WTC11 (cell line): ENCODE measurements around the gene ZNF276. TPM values are rescaled to one million over a fixed set of nuclear protein-coding genes. Genes with fewer than 3 reads are reported as not detected.
A peak's percentile ranks its signal among the peaks of the same experiment; 100 is the strongest.

Source experiments
- ATAC-seq: fragments of 200-7000 bp; cut with Tn5 transposase; 2 replicates; pipeline ENCODE4 v1.10.0; 2021; ENCODE audit warnings: mild to moderate bottlenecking, moderate library complexity
- CTCF ChIA-PET: fragments of 300-600 bp; sonication (Branson Sonifier 250); formaldehyde crosslinking; loops from one replicate; lab custom pipeline; 2021; ENCODE audit warnings: antibody characterized with exemption; lab: Charles Lee
- POLR2A ChIA-PET: fragments of 350-600 bp; sonication (Branson Sonifier 250); formaldehyde crosslinking; loops from one replicate; lab custom pipeline; 2021; ENCODE audit warnings: antibody characterized with exemption; lab: Charles Lee
- DNase-seq: peaks from one replicate; pipeline ENCODE4 v3.0.0; 2021; ENCODE audit warnings: low spot score
- H3K27ac Mint-ChIP-seq: 2 replicates; pipeline ENCODE4 v1.8.0; 2021; ENCODE audit warnings: mixed read lengths
- H3K27me3 Mint-ChIP-seq: 2 replicates; pipeline ENCODE4 v1.8.0; 2021; ENCODE audit warnings: low read depth, mild to moderate bottlenecking, moderate library complexity, mixed read lengths
- H3K36me3 Mint-ChIP-seq: 2 replicates; pipeline ENCODE4 v1.8.0; 2021; ENCODE audit warnings: mixed read lengths
- H3K4me1 Mint-ChIP-seq: 2 replicates; pipeline ENCODE4 v1.8.0; 2022; ENCODE audit warnings: mixed read lengths
- H3K4me3 Mint-ChIP-seq: 2 replicates; pipeline ENCODE4 v1.8.0; 2021; ENCODE audit warnings: mild to moderate bottlenecking, moderate library complexity, mixed read lengths
- H3K9me3 Mint-ChIP-seq: 2 replicates; pipeline ENCODE4 v1.8.0; 2021; ENCODE audit warnings: mixed read lengths
- AR ChIP-seq: fragments of 250-450 bp; sonication (Bioruptor Pico); IDR thresholded peaks from 2 replicates; pipeline ENCODE4 v1.9.0; 2021; ENCODE audit warnings: mild to moderate bottlenecking
- CREM ChIP-seq: sonication (generic); formaldehyde crosslinking; IDR thresholded peaks from 2 replicates; pipeline ENCODE4 v1.8.1; 2022; ENCODE audit warnings: mild to moderate bottlenecking, missing genetic modification reagents, moderate library complexity
- ELF4 ChIP-seq: sonication (generic); formaldehyde crosslinking; IDR thresholded peaks from 2 replicates; pipeline ENCODE4 v1.8.1; 2022; ENCODE audit warnings: low read depth, mild to moderate bottlenecking, moderate library complexity, missing genetic modification reagents
- ERG ChIP-seq: fragments of 250-450 bp; sonication (Bioruptor Pico); IDR thresholded peaks from 2 replicates; pipeline ENCODE4 v1.8.0; 2021; ENCODE audit warnings: mild to moderate bottlenecking
- FOXK1 ChIP-seq: sonication (generic); formaldehyde crosslinking; IDR thresholded peaks from 2 replicates; pipeline ENCODE4 v1.8.0; 2022; ENCODE audit warnings: mild to moderate bottlenecking, moderate library complexity, missing genetic modification reagents
- FOXP1 ChIP-seq: sonication (generic); formaldehyde crosslinking; IDR thresholded peaks from 2 replicates; pipeline ENCODE4 v1.8.0; 2022; ENCODE audit warnings: missing genetic modification reagents, mild to moderate bottlenecking, moderate library complexity, borderline replicate concordance
- FOXP4 ChIP-seq: sonication (generic); formaldehyde crosslinking; IDR thresholded peaks from 2 replicates; pipeline ENCODE4 v1.8.0; 2022; ENCODE audit warnings: mild to moderate bottlenecking, missing genetic modification reagents
- HMGA2 ChIP-seq: fragments of 250-450 bp; sonication (Bioruptor Pico); IDR thresholded peaks from 2 replicates; pipeline ENCODE4 v1.4.0; 2021; ENCODE audit warnings: mild to moderate bottlenecking, moderate library complexity
- IRF2 ChIP-seq: sonication (generic); formaldehyde crosslinking; IDR thresholded peaks from 2 replicates; pipeline ENCODE4 v1.8.0; 2022; ENCODE audit warnings: low read depth, missing genetic modification reagents, borderline replicate concordance
- OVOL2 ChIP-seq: fragments of 250-450 bp; sonication (Bioruptor Pico); IDR thresholded peaks from 2 replicates; pipeline ENCODE4 v1.9.0; 2021; ENCODE audit warnings: mild to moderate bottlenecking, borderline replicate concordance
- PRDM15 ChIP-seq: sonication (generic); formaldehyde crosslinking; IDR thresholded peaks from 2 replicates; pipeline ENCODE4 v1.8.0; 2022; ENCODE audit warnings: missing genetic modification reagents
- RORB ChIP-seq: fragments of 250-450 bp; sonication (Bioruptor Pico); IDR thresholded peaks from 2 replicates; pipeline ENCODE4 v1.9.0; 2021; ENCODE audit warnings: mild to moderate bottlenecking
- SMAD3 ChIP-seq: sonication (generic); formaldehyde crosslinking; IDR thresholded peaks from 2 replicates; pipeline ENCODE4 v1.8.0; 2022; ENCODE audit warnings: missing genetic modification reagents, mild to moderate bottlenecking, borderline replicate concordance
- TCF7 ChIP-seq: sonication (generic); formaldehyde crosslinking; IDR thresholded peaks from 2 replicates; pipeline ENCODE4 v1.8.0; 2022; ENCODE audit warnings: mild to moderate bottlenecking, low read depth, missing genetic modification reagents, moderate library complexity
- ZNF138 ChIP-seq: sonication (generic); formaldehyde crosslinking; conservative IDR thresholded peaks from 2 replicates; pipeline ENCODE4 v1.8.1; 2022; ENCODE audit warnings: mild to moderate bottlenecking, moderate library complexity, missing genetic modification reagents
- ZNF317 ChIP-seq: sonication (generic); formaldehyde crosslinking; IDR thresholded peaks from 2 replicates; pipeline ENCODE4 v1.8.1; 2023; ENCODE audit warnings: low read depth, mild to moderate bottlenecking, moderate library complexity, missing genetic modification reagents, borderline replicate concordance
- ZNF532 ChIP-seq: fragments of 250-450 bp; sonication (Bioruptor Pico); IDR thresholded peaks from 2 replicates; pipeline ENCODE4 v1.9.0; 2021; ENCODE audit warnings: mild to moderate bottlenecking, borderline replicate concordance
- total RNA-seq: library from RNA; stranded (reverse); gene quantifications from 3 replicates; pipeline ENCODE4 v1.2.3, GENCODE V29; 2021

ZNF276 gene
- total RNA-seq, 1 experiment from 2014 or later: 16.6 TPM

GRCh38 chr16:89710709-89711564 lies 10.4 kb upstream of the ZNF276 start:
- CTCF ChIA-PET: interaction anchor here (1.1 to 6.2 kb wide), 3 partner anchors 9 to 21 kb away, joined by 3 to 36 read pairs (median 3); partner anchors contain the start of genes SPATA2L and VPS9D1
- Mint-ChIP-seq H3K4me3 (no peak overlapping the region), H3K9me3 (no peaks in the 10 kb centered on the region), H3K4me1 (peaks cover 11% of the 10 kb centered on the region), H3K27me3 (peaks cover 24% of the 10 kb centered on the region)
- peak; percentile 11 for ATAC-seq
- peak; percentile 37; the same call in 1 of the 2 replicates for TF ChIP-seq FOXP1
- TF ChIP-seq ZNF317 (CRISPR knock-in tag): no peak
- TF ChIP-seq, all 79 proteins: peak for 1
- Mint-ChIP-seq H3K27ac (no peak overlapping the region), H3K36me3 (peaks cover 12% of the 10 kb centered on the region)
- DNase-seq: peak; percentile 47
- POLR2A ChIA-PET: interaction anchor here (1.1 to 3.5 kb wide), 2 partner anchors 10 to 162 kb away, joined by 4 to 18 read pairs; partner anchors contain the start of genes SPATA2L and TCF25

GRCh38 chr16:89711601-89712273 lies 9.6 kb upstream of the ZNF276 start:
- Mint-ChIP-seq H3K9me3 (no peaks in the 10 kb centered on the region), H3K27me3 (peaks cover 27% of the 10 kb centered on the region), H3K4me1 (peaks cover 7% of the 10 kb centered on the region), H3K36me3 (peaks cover 16% of the 10 kb centered on the region), H3K27ac (no peak overlapping the region), H3K4me3 (peak overlapping the region; percentile 73)
- ChIA-PET CTCF (interaction anchor here (1.3 to 6.2 kb wide), 2 partner anchors 8 to 11 kb away, joined by 3 to 36 read pairs; partner anchors contain the start of genes SPATA2L and VPS9D1), POLR2A (interaction anchor here (3.5 kb wide), 1 partner anchor 11 kb away, joined by 18 read pairs; the partner anchor contains the start of gene SPATA2L)
- ATAC-seq (peak; percentile 66), DNase-seq (peak; percentile 79)
- TF ChIP-seq IRF2 (CRISPR knock-in tag) (0 out of 2 replicates have a peak, but pooled peaks have one; percentile 33), FOXK1 (no peak), CREM (no peak), SMAD3 (CRISPR knock-in tag) (no peak), ERG (CRISPR knock-in tag) (no peak), ELF4 (CRISPR knock-in tag) (0 out of 2 replicates have a peak, but pooled peaks have one; percentile 51), TCF7 (CRISPR knock-in tag) (0 out of 2 replicates have a peak, but pooled peaks have one; percentile 22), HMGA2 (CRISPR knock-in tag) (no peak), AR (CRISPR knock-in tag) (no peak), FOXP4 (CRISPR knock-in tag) (no peak), OVOL2 (CRISPR knock-in tag) (no peak), PRDM15 (CRISPR knock-in tag) (no peak), ZNF532 (CRISPR knock-in tag) (no peak), ZNF138 (CRISPR knock-in tag) (no peak), RORB (CRISPR knock-in tag) (no peak)
